Amniotic epithelial cell (primary cell): ENCODE data around the gene GUCA2A.

Source experiments
- DNase-seq: peaks from one replicate; pipeline ENCODE4 v3.0.0-alpha.2; 2010; ENCODE audit warnings: low read depth

GUCA2A gene

GRCh38 chr1:42130061-42130660 lies 34.4 kb downstream of the GUCA2A start:
- DNase-seq = no peak

DNA sequence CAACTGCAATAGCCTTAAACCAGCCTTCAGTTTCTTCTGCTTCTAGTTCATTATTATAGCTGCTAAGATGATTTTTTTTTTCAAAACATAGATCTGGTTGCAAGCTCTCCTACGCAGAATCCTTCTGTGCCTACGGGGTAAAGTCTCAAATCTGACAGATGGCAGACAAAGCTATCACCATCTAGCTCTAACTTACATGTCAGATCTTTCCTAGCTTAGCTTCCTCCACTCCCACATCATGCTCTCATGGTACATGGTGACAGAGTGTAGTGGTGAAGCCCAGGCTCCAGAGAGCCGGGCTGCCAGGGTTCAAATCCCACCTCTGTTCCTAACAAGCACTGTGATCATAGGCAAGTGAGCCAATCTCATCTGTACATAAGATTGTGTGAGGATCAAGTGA lies 35.6 kb downstream of the GUCA2A start:
- no peak for DNase-seq

DNA sequence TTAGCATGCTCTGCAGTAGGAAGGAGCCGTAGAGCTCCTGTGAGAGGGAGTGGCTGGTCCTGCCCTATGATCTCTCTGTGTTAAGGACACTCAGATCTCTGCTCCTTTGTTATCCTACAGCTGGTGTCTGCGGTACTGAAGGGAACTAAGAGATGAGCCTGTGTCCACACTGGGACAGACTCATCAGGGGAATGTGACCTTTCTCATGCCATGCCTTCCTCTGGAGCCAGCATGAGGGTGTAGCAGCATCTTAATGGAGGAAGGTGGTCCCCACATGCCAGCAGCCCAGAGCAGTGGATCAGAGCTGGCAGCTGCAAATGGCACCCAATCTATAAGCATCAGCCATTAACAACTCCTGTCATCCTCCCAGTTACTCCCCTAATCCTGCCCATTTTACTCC lies 36.0 kb downstream of the GUCA2A start:
- no peak for DNase-seq

DNA sequence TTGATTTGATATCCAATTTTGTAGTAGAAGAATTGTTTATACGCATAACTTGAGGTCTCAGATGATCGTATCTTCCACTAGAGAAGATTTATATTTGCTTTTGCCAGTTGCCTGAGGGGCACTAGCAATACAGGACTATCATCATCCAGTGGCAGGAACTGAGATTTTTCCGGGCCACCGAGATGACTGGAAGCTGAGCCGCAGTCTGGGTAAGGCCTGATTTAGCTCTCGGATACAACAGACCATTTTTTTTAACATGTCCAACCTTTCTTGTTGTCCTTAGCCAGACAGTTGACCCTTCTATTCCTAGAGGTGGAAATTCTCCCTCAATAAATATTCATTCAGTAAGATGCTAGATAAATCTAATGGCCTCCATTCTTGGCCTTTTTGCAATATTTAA lies 36.8 kb downstream of the GUCA2A start:
- no peak for DNase-seq

- DNase-seq = no peak
These were observed 39.0 kb downstream of the GUCA2A start for GRCh38 chr1:42125552-42125951.

- no peak for DNase-seq
These were observed 42.1 kb downstream of the GUCA2A start for GRCh38 chr1:42122408-42122807.

DNA sequence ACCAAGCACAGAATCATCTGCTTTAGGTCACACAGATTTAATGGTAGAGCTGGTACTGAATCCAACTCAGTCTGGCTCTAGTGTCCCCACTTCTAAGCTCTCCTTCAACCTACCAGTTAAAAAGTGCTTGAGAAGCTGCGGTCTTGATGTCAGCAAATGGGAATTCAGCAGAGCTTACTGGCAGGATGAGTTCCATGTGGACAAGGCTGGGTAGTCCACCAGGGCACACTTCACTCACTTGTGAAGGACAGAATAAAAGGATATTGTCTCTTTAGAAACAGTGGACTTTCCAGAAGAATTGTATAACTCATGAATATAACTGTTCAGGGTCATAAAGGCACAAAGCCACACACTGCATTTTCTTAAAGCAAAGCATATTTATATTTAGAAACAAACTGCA lies 46.4 kb downstream of the GUCA2A start:
- DNase-seq = no peak

GRCh38 chr1:42117214-42117613 lies 47.3 kb downstream of the GUCA2A start:
- no peak for DNase-seq

- DNase-seq = no peak
These were observed 50.3 kb downstream of the GUCA2A start for GRCh38 chr1:42114229-42114628.
